ENCODE results near the gene SLC14A1.

DNA sequence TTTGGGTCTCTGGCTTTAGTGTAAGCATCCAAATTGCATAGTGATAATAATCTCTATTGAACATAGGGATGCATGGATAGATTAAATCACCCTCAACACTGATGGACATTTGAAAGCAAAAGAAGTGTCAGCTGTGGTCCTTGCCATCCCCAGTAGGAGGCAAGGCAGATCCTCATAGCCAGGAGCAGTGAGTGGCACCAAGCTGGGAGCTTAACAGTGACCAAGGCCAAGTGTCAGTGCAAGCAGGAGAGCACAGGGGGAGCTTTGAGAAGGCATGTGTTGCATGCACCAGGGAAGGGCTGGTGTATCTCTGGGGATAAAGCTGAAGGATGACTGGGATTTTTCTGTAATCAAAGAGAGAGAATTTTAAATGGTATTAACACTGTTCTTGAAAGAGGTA, 14.7 kb downstream of the SLC14A1 start:
- no peak for TF ChIP-seq POLR2A (IDR thresholded peaks at IDR 0.05; ENCODE audit: extremely low read depth, insufficient read length)
- TF ChIP-seq, protein P1, sequence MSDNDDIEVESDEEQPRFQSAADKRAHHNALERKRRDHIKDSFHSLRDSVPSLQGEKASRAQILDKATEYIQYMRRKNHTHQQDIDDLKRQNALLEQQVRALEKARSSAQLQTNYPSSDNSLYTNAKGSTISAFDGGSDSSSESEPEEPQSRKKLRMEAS (IDR thresholded peaks at IDR 0.05; ENCODE audit: low read depth, low read length), result no peak
- TF ChIP-seq, protein P2, sequence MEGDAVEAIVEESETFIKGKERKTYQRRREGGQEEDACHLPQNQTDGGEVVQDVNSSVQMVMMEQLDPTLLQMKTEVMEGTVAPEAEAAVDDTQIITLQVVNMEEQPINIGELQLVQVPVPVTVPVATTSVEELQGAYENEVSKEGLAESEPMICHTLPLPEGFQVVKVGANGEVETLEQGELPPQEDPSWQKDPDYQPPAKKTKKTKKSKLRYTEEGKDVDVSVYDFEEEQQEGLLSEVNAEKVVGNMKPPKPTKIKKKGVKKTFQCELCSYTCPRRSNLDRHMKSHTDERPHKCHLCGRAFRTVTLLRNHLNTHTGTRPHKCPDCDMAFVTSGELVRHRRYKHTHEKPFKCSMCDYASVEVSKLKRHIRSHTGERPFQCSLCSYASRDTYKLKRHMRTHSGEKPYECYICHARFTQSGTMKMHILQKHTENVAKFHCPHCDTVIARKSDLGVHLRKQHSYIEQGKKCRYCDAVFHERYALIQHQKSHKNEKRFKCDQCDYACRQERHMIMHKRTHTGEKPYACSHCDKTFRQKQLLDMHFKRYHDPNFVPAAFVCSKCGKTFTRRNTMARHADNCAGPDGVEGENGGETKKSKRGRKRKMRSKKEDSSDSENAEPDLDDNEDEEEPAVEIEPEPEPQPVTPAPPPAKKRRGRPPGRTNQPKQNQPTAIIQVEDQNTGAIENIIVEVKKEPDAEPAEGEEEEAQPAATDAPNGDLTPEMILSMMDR (IDR thresholded peaks at IDR 0.05; ENCODE audit: low read depth, low read length), result no peak
